HUES48 (cell line): ENCODE measurements around the gene ITGAE.
"Not testable (repeated sequence)": the region's sequence is repeated elsewhere in the genome, so short reads cannot be mapped to it uniquely, and the experiment has no call there.

Experiments
- H3K27ac ChIP-seq: one replicate; pipeline ENCODE4 v1.7.0; 2013; ENCODE audit warnings: low read depth, low read length, inconsistent platforms
- H3K27me3 ChIP-seq: 2 replicates; pipeline ENCODE4 v1.6.1; 2013; ENCODE audit warnings: mild to moderate bottlenecking, low read length; ENCODE audit not compliant: control insufficient read depth, insufficient read depth
- H3K36me3 ChIP-seq: 2 replicates; pipeline ENCODE4 v1.6.1; 2013; ENCODE audit warnings: low read length; ENCODE audit not compliant: control insufficient read depth, insufficient read depth
- H3K4me1 ChIP-seq: 2 replicates; pipeline ENCODE4 v1.6.1; 2013; ENCODE audit warnings: mild to moderate bottlenecking, low read length; ENCODE audit not compliant: control insufficient read depth, insufficient read depth
- H3K4me3 ChIP-seq: 2 replicates; pipeline ENCODE4 v1.5.1; 2013; ENCODE audit warnings: mild to moderate bottlenecking, low read depth, low read length
- H3K9ac ChIP-seq: 2 replicates; pipeline ENCODE4 v1.6.1; 2013; ENCODE audit warnings: mild to moderate bottlenecking, low read depth, low read length, moderate library complexity
- H3K9me3 ChIP-seq: 2 replicates; pipeline ENCODE4 v1.6.1; 2013; ENCODE audit warnings: low read length; ENCODE audit not compliant: control insufficient read depth, insufficient read depth

ITGAE gene

DNA sequence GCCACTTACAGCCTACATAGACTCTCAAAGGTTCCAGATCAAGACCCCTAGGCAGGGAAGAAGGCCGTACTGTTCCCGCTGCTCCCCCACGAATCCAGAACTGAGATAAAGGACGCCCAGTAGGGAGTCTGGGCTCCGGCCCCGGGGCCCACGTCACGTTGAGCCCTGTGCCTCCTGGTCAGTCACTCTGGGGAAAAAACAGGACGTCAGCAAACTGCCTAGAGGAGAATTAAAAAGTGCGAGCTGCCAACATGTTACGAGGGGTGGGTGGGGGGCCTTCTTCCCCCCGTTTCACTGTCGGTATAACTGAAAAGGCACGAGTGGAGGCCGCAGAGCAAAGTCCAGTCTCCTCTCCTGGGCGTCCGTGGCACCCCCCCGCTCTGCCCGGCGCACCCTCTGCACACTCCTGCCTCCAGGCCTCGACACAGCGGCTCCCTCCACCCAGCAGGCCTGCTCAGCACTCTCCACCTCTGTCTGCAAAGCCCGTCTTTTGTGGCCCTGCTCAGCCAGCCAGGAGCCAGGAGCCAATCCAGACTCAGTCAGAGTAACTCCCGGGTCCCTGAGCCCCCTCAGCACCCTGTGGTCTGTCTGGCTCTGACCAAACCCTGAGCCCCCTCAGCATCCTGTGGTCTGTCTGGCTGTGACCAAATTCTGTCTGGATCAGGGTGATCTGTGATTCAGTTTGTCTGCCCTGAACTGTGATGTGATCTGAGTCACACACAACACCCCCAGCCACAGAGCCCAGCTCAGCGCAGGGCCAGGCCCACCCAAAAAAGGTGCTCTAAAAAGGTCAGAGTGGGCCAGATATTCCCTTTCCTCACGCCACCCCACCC lies 6.2 kb downstream of the ITGAE start:
- Histone ChIP-seq H3K36me3 (no peaks in the 10 kb centered on the region), H3K9me3 (no peaks in the 10 kb centered on the region), H3K9ac (no peak overlapping the region), H3K4me1 (0 out of 2 replicates have a peak, but pooled peaks cover 3% of the 10 kb centered on the region), H3K27ac (no peak overlapping the region), H3K4me3 (no peak overlapping the region), H3K27me3 (no peaks in the 10 kb centered on the region)

- not testable (repeated sequence) for H3K4me1 ChIP-seq, H3K9ac ChIP-seq, H3K27me3 ChIP-seq, H3K27ac ChIP-seq, H3K36me3 ChIP-seq, H3K9me3 ChIP-seq, H3K4me3 ChIP-seq
Observed at GRCh38 chr17:3794152-3794551, 6.8 kb downstream of the ITGAE start.

- not testable (repeated sequence) for H3K4me1 ChIP-seq, H3K4me3 ChIP-seq, H3K9me3 ChIP-seq, H3K9ac ChIP-seq, H3K27me3 ChIP-seq, H3K36me3 ChIP-seq, H3K27ac ChIP-seq
Observed at GRCh38 chr17:3793258-3793657, 7.7 kb downstream of the ITGAE start.

GRCh38 chr17:3792481-3792880 lies 8.5 kb downstream of the ITGAE start:
- Histone ChIP-seq H3K4me3 (no peak overlapping the region), H3K4me1 (0 out of 2 replicates have a peak, but pooled peaks cover 3% of the 10 kb centered on the region), H3K27me3 (no peaks in the 10 kb centered on the region), H3K9me3 (no peaks in the 10 kb centered on the region), H3K9ac (no peak overlapping the region), H3K36me3 (no peaks in the 10 kb centered on the region), H3K27ac (no peak overlapping the region)

- H3K4me3 ChIP-seq = no peak overlapping the region
- H3K27ac ChIP-seq = no peak overlapping the region
- H3K36me3 ChIP-seq = no peaks in the 10 kb centered on the region
- H3K9ac ChIP-seq = no peak overlapping the region
- H3K27me3 ChIP-seq = no peaks in the 10 kb centered on the region
- 0 out of 2 replicates have a peak, but pooled peaks cover 3% of the 10 kb centered on the region for H3K4me1 ChIP-seq
- no peaks in the 10 kb centered on the region for H3K9me3 ChIP-seq
Observed at GRCh38 chr17:3788200-3788599, 12.8 kb downstream of the ITGAE start.

DNA sequence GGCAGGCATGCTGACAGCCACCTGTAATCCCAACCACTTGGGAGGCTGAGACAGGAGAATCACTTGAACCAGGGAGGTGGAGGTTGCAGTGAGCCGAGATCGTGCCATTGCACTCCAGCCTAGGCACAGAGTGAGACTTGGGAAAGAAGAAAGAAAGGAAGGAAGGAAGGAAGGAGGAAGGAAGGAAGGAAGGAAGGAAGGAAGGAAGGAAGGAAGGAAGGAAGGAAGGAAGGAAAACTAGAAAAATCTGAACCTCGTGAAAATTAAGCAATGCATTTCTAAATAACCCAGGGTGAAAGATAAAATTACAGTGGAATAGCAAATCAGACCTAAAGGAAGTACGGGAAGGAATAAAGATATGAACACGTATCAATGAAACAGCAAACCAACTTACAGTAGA lies 15.7 kb downstream of the ITGAE start:
- not testable (repeated sequence) for H3K4me3 ChIP-seq, H3K27me3 ChIP-seq, H3K9me3 ChIP-seq, H3K36me3 ChIP-seq, H3K4me1 ChIP-seq, H3K27ac ChIP-seq, H3K9ac ChIP-seq

DNA sequence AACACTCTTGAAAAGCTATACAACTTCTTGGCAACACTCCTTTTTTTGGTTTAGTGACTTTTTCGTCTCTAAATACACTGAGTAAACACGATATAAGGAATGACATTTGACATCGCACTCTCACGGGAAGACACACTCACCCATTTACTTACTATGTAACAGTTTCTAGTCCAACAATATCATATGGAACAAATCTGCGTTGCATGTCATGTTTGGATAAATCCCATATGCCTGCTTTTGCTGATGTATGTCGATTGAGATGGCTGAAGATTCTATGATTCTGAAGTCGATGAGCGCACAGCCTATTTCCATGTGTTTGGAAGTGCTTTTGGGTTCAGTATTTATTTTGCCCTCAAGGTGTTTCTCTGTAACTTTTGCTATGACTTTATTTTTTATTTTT lies 18.2 kb downstream of the ITGAE start:
- Histone ChIP-seq H3K9ac (no peak overlapping the region), H3K27ac (no peak overlapping the region), H3K4me1 (no peaks in the 10 kb centered on the region), H3K9me3 (no peaks in the 10 kb centered on the region), H3K36me3 (no peaks in the 10 kb centered on the region), H3K4me3 (no peak overlapping the region), H3K27me3 (no peaks in the 10 kb centered on the region)

DNA sequence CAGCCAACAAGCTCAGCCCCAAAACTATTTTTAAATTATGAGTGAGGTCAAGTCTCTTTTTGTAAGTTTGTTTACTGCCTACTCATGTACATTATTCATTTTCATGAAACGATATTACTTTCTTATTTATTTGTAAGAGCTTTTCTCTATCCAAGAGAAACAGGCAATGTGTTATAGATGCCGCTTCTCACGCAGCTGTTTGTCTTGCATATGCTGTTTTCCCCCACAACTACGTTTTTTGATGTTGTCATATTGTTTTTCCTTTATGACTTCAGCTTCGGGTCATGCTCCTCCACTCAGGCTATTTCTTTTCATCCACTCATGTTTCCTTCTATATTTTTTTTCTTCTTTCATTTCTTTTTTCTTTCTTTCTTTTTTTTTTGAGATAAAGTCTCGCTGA lies 20.0 kb downstream of the ITGAE start:
- no peak overlapping the region for H3K4me3 ChIP-seq
- H3K27me3 ChIP-seq = no peaks in the 10 kb centered on the region
- H3K9me3 ChIP-seq = no peaks in the 10 kb centered on the region
- no peaks in the 10 kb centered on the region for H3K36me3 ChIP-seq
- no peaks in the 10 kb centered on the region for H3K4me1 ChIP-seq
- H3K27ac ChIP-seq = no peak overlapping the region
- H3K9ac ChIP-seq = no peak overlapping the region

DNA sequence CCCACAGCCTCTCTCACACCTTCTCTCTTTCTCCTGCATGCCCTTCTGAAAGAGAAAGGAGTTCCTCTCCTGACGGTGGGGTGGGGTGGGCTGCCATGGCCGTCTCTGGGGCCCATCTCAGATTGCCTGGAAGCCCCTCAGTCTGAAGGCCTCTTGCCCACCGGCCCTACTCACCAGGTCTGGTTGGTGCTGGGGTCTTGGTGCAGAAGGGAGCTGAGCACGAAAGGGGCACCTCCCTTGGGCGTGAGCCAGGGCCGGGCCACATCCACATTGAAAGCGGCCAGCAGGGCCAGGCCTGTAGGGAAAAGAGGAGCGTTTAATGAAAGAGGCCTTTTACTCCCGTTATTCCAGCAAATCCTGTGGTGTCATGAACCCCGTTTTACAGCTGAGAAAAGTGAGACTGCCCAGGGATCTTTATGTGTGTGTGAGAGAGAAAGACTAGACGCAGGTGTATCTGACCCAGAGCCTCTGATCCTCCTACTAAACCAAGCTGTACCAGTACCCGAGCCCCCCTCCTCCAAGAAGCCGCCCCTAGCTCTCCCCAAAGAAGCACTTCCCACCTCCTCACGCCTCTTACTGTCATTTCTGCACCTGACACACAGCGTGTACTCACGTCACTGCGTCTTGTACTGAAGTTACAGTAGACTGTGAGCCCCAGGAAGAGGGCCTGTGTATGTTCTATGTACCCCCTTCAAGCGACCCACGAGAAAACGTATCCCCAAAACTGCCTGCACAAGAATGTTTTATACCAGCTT lies 23.4 kb downstream of the ITGAE start:
- Histone ChIP-seq H3K27ac (no peak overlapping the region), H3K36me3 (no peaks in the 10 kb centered on the region), H3K4me1 (no peaks in the 10 kb centered on the region)

GRCh38 chr17:3773966-3774365 lies 27.0 kb downstream of the ITGAE start:
- Histone ChIP-seq H3K4me1 (no peaks in the 10 kb centered on the region), H3K27me3 (no peaks in the 10 kb centered on the region), H3K27ac (no peak overlapping the region), H3K36me3 (no peaks in the 10 kb centered on the region), H3K9me3 (no peaks in the 10 kb centered on the region), H3K4me3 (no peak overlapping the region), H3K9ac (no peak overlapping the region)

More for the DNA sequence above, 23.4 kb downstream of the ITGAE start:
- Histone ChIP-seq H3K4me3 (no peak overlapping the region), H3K9ac (no peak overlapping the region), H3K9me3 (no peaks in the 10 kb centered on the region), H3K27me3 (no peaks in the 10 kb centered on the region)

DNA sequence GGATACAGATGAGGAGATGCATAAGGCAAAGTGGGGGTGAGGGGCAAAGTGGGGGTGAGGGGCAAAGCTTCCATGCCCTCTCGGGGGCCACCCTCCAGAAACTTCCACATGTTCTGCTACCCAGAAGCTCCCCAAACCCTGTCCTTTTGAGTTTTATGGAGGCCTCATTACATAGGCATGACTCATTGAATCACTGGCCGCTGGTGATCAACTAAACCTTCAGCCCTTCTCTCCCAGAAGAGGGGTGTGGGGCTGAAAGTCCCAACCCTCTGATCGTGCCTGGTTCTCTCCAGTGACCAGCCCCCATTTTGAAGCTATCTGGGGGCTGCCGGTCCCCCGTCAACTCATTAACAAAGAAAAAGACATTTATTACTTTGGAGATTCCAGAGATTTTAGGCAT lies 27.5 kb downstream of the ITGAE start:
- H3K4me3 ChIP-seq = no peak overlapping the region
- no peaks in the 10 kb centered on the region for H3K36me3 ChIP-seq
- H3K27ac ChIP-seq = no peak overlapping the region
- no peaks in the 10 kb centered on the region for H3K4me1 ChIP-seq
- H3K27me3 ChIP-seq = no peaks in the 10 kb centered on the region
- H3K9me3 ChIP-seq = no peaks in the 10 kb centered on the region
- no peak overlapping the region for H3K9ac ChIP-seq
